IMR-90 (cell line): ENCODE results near the gene IL18RAP. TPM values are rescaled to one million over a fixed set of nuclear protein-coding genes. Genes with fewer than 3 reads are reported as not detected.

Source experiments
- ATAC-seq: fragments of 200-7000 bp; cut with Tn5 transposase; 2 replicates; pipeline ENCODE4 v1.9.1; 2020; ENCODE audit warnings: low read depth, mild to moderate bottlenecking, moderate library complexity
- BruUV-seq: library from RNA; stranded (reverse); fragments of 400-500 nt; replicated peaks from 2 replicates; lab custom pipeline; 2021; lab: Mats Ljungman, UMichigan
- CTCF ChIA-PET: fragments of 300-600 bp; formaldehyde crosslinking; extraction: SDS; loops from one replicate; lab custom pipeline; 2021; ENCODE audit warnings: antibody characterized with exemption; lab: Yijun Ruan, JAX
- POLR2A ChIA-PET: fragments of 300-600 bp; sonication (Branson Sonifier 250); formaldehyde crosslinking; loops from one replicate; lab custom pipeline; 2022; ENCODE audit warnings: antibody characterized with exemption; ENCODE audit not compliant: unreplicated experiment; lab: Charles Lee
- DNase-seq: peaks from one replicate; pipeline ENCODE4 v3.0.0; 2013
- H2AFZ ChIP-seq: replicated peaks from 2 replicates; pipeline ENCODE3; 2013; ENCODE audit warnings: low read length, mild to moderate bottlenecking; ENCODE audit not compliant: poor library complexity
- H2AK5ac ChIP-seq: 2 replicates; pipeline ENCODE4 v1.6.1; 2013; ENCODE audit warnings: low read depth, low read length, inconsistent platforms
- H2AK9ac ChIP-seq: replicated peaks from 2 replicates; pipeline ENCODE3; 2013; ENCODE audit warnings: mild to moderate bottlenecking, low read depth, low read length, moderate library complexity; ENCODE audit not compliant: poor library complexity
- H2BK120ac ChIP-seq: 2 replicates; pipeline ENCODE4 v1.6.1; 2013; ENCODE audit warnings: low read depth, low read length, inconsistent platforms
- H2BK15ac ChIP-seq: 3 replicates; pipeline ENCODE4 v1.6.1; 2013; ENCODE audit warnings: low read depth, low read length, inconsistent platforms
- H2BK20ac ChIP-seq: 2 replicates; pipeline ENCODE4 v1.6.1; 2013; ENCODE audit warnings: low read depth, mild to moderate bottlenecking, inconsistent platforms, low read length, moderate library complexity
- H2BK5ac ChIP-seq: 2 replicates; pipeline ENCODE4 v1.6.1; 2013; ENCODE audit warnings: mild to moderate bottlenecking, low read depth, low read length, inconsistent platforms; ENCODE audit not compliant: poor library complexity, severe bottlenecking
- H3K14ac ChIP-seq: replicated peaks from 2 replicates; pipeline ENCODE4 v1.6.1; 2013; ENCODE audit warnings: low read depth, low read length, inconsistent platforms
- H3K18ac ChIP-seq: 2 replicates; pipeline ENCODE4 v1.6.1; 2013; ENCODE audit warnings: low read depth, low read length, control low read depth
- H3K23ac ChIP-seq: 2 replicates; pipeline ENCODE4 v1.6.1; 2013; ENCODE audit warnings: low read depth, low read length, inconsistent platforms
- H3K27ac ChIP-seq: 2 replicates; pipeline ENCODE4 v1.5.1; 2013; ENCODE audit warnings: mild to moderate bottlenecking, control low read depth, low read length; ENCODE audit not compliant: insufficient read depth
- H3K27me3 ChIP-seq: 2 replicates; pipeline ENCODE4 v1.6.1; 2013; ENCODE audit warnings: low read length; ENCODE audit not compliant: control insufficient read depth, insufficient read depth
- H3K36me3 ChIP-seq: 2 replicates; pipeline ENCODE4 v1.6.1; 2013; ENCODE audit warnings: low read length, mixed read lengths; ENCODE audit not compliant: control insufficient read depth, insufficient read depth
- H3K4ac ChIP-seq: 2 replicates; pipeline ENCODE4 v1.6.1; 2013; ENCODE audit warnings: low read depth, low read length, inconsistent platforms
- H3K4me1 ChIP-seq: 2 replicates; pipeline ENCODE4 v1.6.1; 2013; ENCODE audit warnings: low read length, mixed read lengths; ENCODE audit not compliant: control insufficient read depth, insufficient read depth
- H3K4me2 ChIP-seq: 2 replicates; pipeline ENCODE4 v1.6.1; 2013; ENCODE audit warnings: low read depth, mild to moderate bottlenecking, control low read depth, low read length, moderate library complexity
- H3K4me3 ChIP-seq: 2 replicates; pipeline ENCODE4 v1.5.1; 2013; ENCODE audit warnings: low read depth, mild to moderate bottlenecking, control low read depth, low read length, moderate library complexity; ENCODE audit not compliant: insufficient read depth
- H3K56ac ChIP-seq: 2 replicates; pipeline ENCODE4 v1.6.1; 2013; ENCODE audit warnings: low read length, inconsistent platforms; ENCODE audit not compliant: insufficient read depth; ENCODE audit errors: extremely low read depth
- H3K79me1 ChIP-seq, 2 experiments: 2 replicates each; pipeline ENCODE4 v1.6.1; 2013; ENCODE audit warnings: low read length in 2 of 2, inconsistent platforms in 1 of 2, low read depth in 1 of 2
- H3K9ac ChIP-seq: 2 replicates; pipeline ENCODE4 v1.6.1; 2013; ENCODE audit warnings: low read depth, low read length, control low read depth
- H3K9me1 ChIP-seq: 2 replicates; pipeline ENCODE4 v1.6.1; 2013; ENCODE audit warnings: low read length, inconsistent platforms; ENCODE audit not compliant: insufficient read depth
- H3K9me3 ChIP-seq: 2 replicates; pipeline ENCODE4 v1.6.1; 2013; ENCODE audit warnings: low read length; ENCODE audit not compliant: control insufficient read depth, insufficient read depth
- H4K20me1 ChIP-seq: 2 replicates; pipeline ENCODE4 v1.6.1; 2013; ENCODE audit warnings: low read length, inconsistent platforms; ENCODE audit not compliant: insufficient read depth
- H4K5ac ChIP-seq: 2 replicates; pipeline ENCODE4 v1.6.1; 2013; ENCODE audit warnings: mild to moderate bottlenecking, low read depth, low read length, control low read depth
- H4K8ac ChIP-seq, 2 experiments: 2 replicates each; pipeline ENCODE4 v1.6.1; 2013; ENCODE audit warnings: low read depth in 2 of 2, low read length in 2 of 2, control low read depth in 1 of 2, inconsistent platforms in 1 of 2
- H4K91ac ChIP-seq: 2 replicates; pipeline ENCODE4 v1.6.1; 2013; ENCODE audit warnings: low read depth, low read length, inconsistent platforms; ENCODE audit not compliant: insufficient read depth
- CHD1 ChIP-seq: IDR thresholded peaks from 2 replicates; pipeline ENCODE4 v1.6.1; 2012; ENCODE audit warnings: low read depth, low read length, improper control_type of control experiment
- MXI1 ChIP-seq: IDR thresholded peaks from 2 replicates; pipeline ENCODE4 v1.6.1; 2012; ENCODE audit warnings: low read depth, mild to moderate bottlenecking, low read length, moderate library complexity, borderline replicate concordance
- NFE2L2 ChIP-seq: fragments of 150-350 bp; IDR thresholded peaks from 2 replicates; pipeline ENCODE4 v1.6.1; 2016; ENCODE audit warnings: low read depth, mild to moderate bottlenecking, low read length
- POLR2A ChIP-seq: IDR thresholded peaks from 2 replicates; pipeline ENCODE4 v1.6.1; 2012; ENCODE audit warnings: mild to moderate bottlenecking, low read depth, low read length
- RAD21 ChIP-seq: IDR thresholded peaks from 2 replicates; pipeline ENCODE4 v1.6.1; 2012; ENCODE audit warnings: low read length, improper control_type of control experiment
- SMC3 ChIP-seq: fragments of 150-350 bp; IDR thresholded peaks from 2 replicates; pipeline ENCODE4 v1.6.1; 2016; ENCODE audit warnings: low read depth, mild to moderate bottlenecking, antibody characterized with exemption, low read length, moderate library complexity
- WGBS, 2 experiments: methylation state at CpG; one replicate each; pipeline versions ENCODE4 v1.1.5 to v1.1.7; 2013; ENCODE audit warnings: missing lambda C conversion rate in 2 of 2; ENCODE audit not compliant: insufficient read length in 1 of 2; ENCODE audit errors: extremely low coverage in 2 of 2; 5-methylcytosine and 5-hydroxymethylcytosine counted together
- dilution Hi-C: fragments of 300-500 bp; cut with HindIII; formaldehyde crosslinking; loops from one replicate; pipeline ENCODE4 v1.14.3; 2018; ENCODE audit warnings: low sequenced_read_pairs; ENCODE audit not compliant: unreplicated experiment
- in situ Hi-C: fragments of 300-500 bp; cut with MboI; formaldehyde crosslinking; loops from 3 replicates; pipeline ENCODE4 v1.14.3; 2019; ENCODE audit warnings: low sequenced_read_pairs, inconsistent platforms, mixed read lengths
- intact Hi-C: fragments of 100-400 bp; cut with micrococcal nuclease; formaldehyde crosslinking; loops from 2 replicates; pipeline ENCODE4 v1.10.0; 2022
- polyA plus RNA-seq, 3 experiments: library from polyadenylated mRNA; depleted of rRNA; stranded (reverse); fragments of >200 nt; gene quantifications; 2 replicates each; pipeline ENCODE4 v1.2.3, GENCODE V29; 2012; ENCODE audit warnings: low replicate concordance in 1 of 3
- total RNA-seq: library from RNA; depleted of rRNA; stranded (reverse); fragments of >200 nt; gene quantifications from 2 replicates; pipeline ENCODE4 v1.2.3, GENCODE V29; 2012

IL18RAP gene
- total and polyA plus RNA-seq, 2 of the 4 experiments (the other 2 are of a cell fraction) = not detected

DNA sequence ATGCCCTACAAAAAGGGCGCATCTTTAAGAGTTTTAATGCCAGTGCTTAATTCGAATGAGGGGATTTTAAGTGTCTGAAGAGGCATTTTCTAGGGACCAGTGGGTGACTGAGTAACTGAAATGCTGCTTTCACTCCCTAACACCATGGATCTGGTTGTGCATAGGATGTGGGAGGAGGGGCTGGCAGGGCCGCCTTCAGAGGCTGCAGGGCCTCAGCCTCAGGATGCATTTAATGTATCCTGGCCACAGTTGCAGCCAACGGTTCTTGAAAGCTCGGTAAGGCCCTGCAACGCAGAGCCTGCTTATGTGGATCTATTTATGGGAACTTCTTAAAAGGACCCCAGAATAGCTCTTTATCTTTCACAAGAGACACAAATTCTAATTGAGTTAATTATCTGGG, 25.8 kb upstream of the IL18RAP start:
- Histone ChIP-seq H2BK15ac (no peak overlapping the region), H3K9ac (no peak overlapping the region), H3K9me3 (no peaks in the 10 kb centered on the region), H3K18ac (no peak overlapping the region), H2BK20ac (no peak overlapping the region), H2AK9ac (no peak overlapping the region), H3K27ac (no peak overlapping the region), H3K14ac (no peak overlapping the region), H4K91ac (no peak overlapping the region), H3K23ac (no peak overlapping the region), H3K4me1 (no peaks in the 10 kb centered on the region), H4K20me1 (no peaks in the 10 kb centered on the region), H3K27me3 (no peaks in the 10 kb centered on the region; the same call in 1 of the 2 replicates), H4K8ac (no peak overlapping the region), H2BK120ac (no peak overlapping the region), H2BK5ac (no peak overlapping the region), H2AK5ac (no peak overlapping the region), H3K4me3 (no peak overlapping the region), H2AFZ (no peak overlapping the region), H3K4ac (no peak overlapping the region), H3K56ac (no peak overlapping the region), H3K4me2 (no peak overlapping the region), H3K9me1 (no peaks in the 10 kb centered on the region), H3K36me3 (no peaks in the 10 kb centered on the region), H3K79me1 (no peaks in the 10 kb centered on the region), H4K5ac (no peak overlapping the region)
- intact Hi-C loops = no loop called here
- CTCF ChIA-PET = interaction anchor here (1.4 kb wide), 1 partner anchor 9 kb away, joined by 3 read pairs; no protein-coding TSS in a partner anchor
- DNase-seq (no peak), ATAC-seq (no peak)
- in situ Hi-C loops = no loop called here
- POLR2A ChIA-PET = no interaction called here
- WGBS, 2 experiments = no CpG with 5 or more reads among the region's 6 CpGs
- dilution Hi-C loops = no loop called here
- no TSS peak for BruUV-seq
- TF ChIP-seq CHD1 = no peak
- no peak for TF ChIP-seq POLR2A
- no peak for TF ChIP-seq NFE2L2
- TF ChIP-seq RAD21 = no peak
- TF ChIP-seq MXI1 = no peak
- no peak for TF ChIP-seq SMC3
